Measurements from ENCODE around the gene EIF3L. TPM values are rescaled to one million over a fixed set of nuclear protein-coding genes. Genes with fewer than 3 reads are reported as not detected.

Gene EIF3L
- total RNA-seq, 1 experiment from 2014 or later: 582 TPM

- POLR2A ChIA-PET (ENCODE audit: unreplicated experiment): interaction anchor here (0.6 to 0.7 kb wide), 3 partner anchors 43 to 227 kb away, joined by 6 to 28 read pairs (median 17); no protein-coding TSS in a partner anchor
- no peaks in the 10 kb centered on the region for H3K9me2 ChIP-seq (ENCODE audit: insufficient read depth)
- H3K27me3 ChIP-seq (ENCODE audit: insufficient read depth, low read depth): no peaks in the 10 kb centered on the region
- no peak for TF ChIP-seq EZH2 (IDR thresholded peaks at IDR 0.05; ENCODE audit: low read depth)
- TF ChIP-seq CTCF (conservative IDR thresholded peaks at IDR 0.05): no peak
- peaks cover 30% of the 10 kb centered on the region for H3F3A ChIP-seq (ENCODE audit: insufficient read depth, low read depth)
- H2AFZ ChIP-seq: no peak overlapping the region
- H3K27ac ChIP-seq: no peak overlapping the region
- DNase-seq: no peak
- no peaks in the 10 kb centered on the region for H4K20me1 ChIP-seq (ENCODE audit: insufficient read depth)
- no peaks in the 10 kb centered on the region for H3K4me1 ChIP-seq (replicated peaks; ENCODE audit: insufficient read depth)
- BruUV-seq (replicated peaks): no TSS peak
- no peak overlapping the region for H3K4me3 ChIP-seq
- CTCF ChIA-PET: interaction anchor here (0.7 kb wide), 1 partner anchor 18 kb away, joined by 11 read pairs; no protein-coding TSS in a partner anchor
- no peaks in the 10 kb centered on the region for H3K9me3 ChIP-seq (ENCODE audit: insufficient read depth, low read depth)
- no peaks in the 10 kb centered on the region for H3K36me3 ChIP-seq (ENCODE audit: low read depth)
- intact Hi-C loops (cut with micrococcal nuclease; ENCODE audit: unreplicated experiment): no loop called here
- H3K4me2 ChIP-seq: no peak overlapping the region
- H3K79me2 ChIP-seq (ENCODE audit: low read depth): no peaks in the 10 kb centered on the region
These were observed 24.3 kb upstream of the EIF3L start for GRCh38 chr22:37824674-37825641.

GRCh38 chr22:37827056-37827455 lies 22.2 kb upstream of the EIF3L start:
- Histone ChIP-seq H3K4me3 (no peak overlapping the region), H3K27ac (no peak overlapping the region), H2AFZ (no peak overlapping the region), H3K27me3 (ENCODE audit: insufficient read depth, low read depth) (no peaks in the 10 kb centered on the region), H4K20me1 (ENCODE audit: insufficient read depth) (no peaks in the 10 kb centered on the region), H3K4me1 (replicated peaks; ENCODE audit: insufficient read depth) (no peaks in the 10 kb centered on the region), H3F3A (ENCODE audit: insufficient read depth, low read depth) (peaks cover 26% of the 10 kb centered on the region), H3K79me2 (ENCODE audit: low read depth) (no peaks in the 10 kb centered on the region), H3K9me2 (ENCODE audit: insufficient read depth) (no peaks in the 10 kb centered on the region), H3K9me3 (ENCODE audit: insufficient read depth, low read depth) (no peaks in the 10 kb centered on the region), H3K4me2 (no peak overlapping the region), H3K36me3 (ENCODE audit: low read depth) (peaks cover 14% of the 10 kb centered on the region; the same call in 1 of the 2 replicates)
- no peak for TF ChIP-seq EZH2 (IDR thresholded peaks at IDR 0.05; ENCODE audit: low read depth)
- BruUV-seq (replicated peaks): no TSS peak
- POLR2A ChIA-PET (ENCODE audit: unreplicated experiment): no interaction called here
- intact Hi-C loops (cut with micrococcal nuclease; ENCODE audit: unreplicated experiment): no loop called here
- no peak for DNase-seq
- CTCF ChIA-PET: no interaction called here

GRCh38 chr22:37830093-37830842 lies 19.0 kb upstream of the EIF3L start:
- Histone ChIP-seq H3K79me2 (ENCODE audit: low read depth) (no peaks in the 10 kb centered on the region), H3K4me2 (no peak overlapping the region), H3F3A (ENCODE audit: insufficient read depth, low read depth) (peaks cover 18% of the 10 kb centered on the region), H3K9me3 (ENCODE audit: insufficient read depth, low read depth) (no peaks in the 10 kb centered on the region), H2AFZ (no peak overlapping the region), H4K20me1 (ENCODE audit: insufficient read depth) (no peaks in the 10 kb centered on the region), H3K27ac (no peak overlapping the region), H3K27me3 (ENCODE audit: insufficient read depth, low read depth) (no peaks in the 10 kb centered on the region), H3K36me3 (ENCODE audit: low read depth) (peaks cover 34% of the 10 kb centered on the region; the same call in 1 of the 2 replicates), H3K4me1 (replicated peaks; ENCODE audit: insufficient read depth) (no peaks in the 10 kb centered on the region), H3K9me2 (ENCODE audit: insufficient read depth) (no peaks in the 10 kb centered on the region), H3K4me3 (no peak overlapping the region)
- TF ChIP-seq CTCF (conservative IDR thresholded peaks at IDR 0.05): no peak
- no peak for TF ChIP-seq EZH2 (IDR thresholded peaks at IDR 0.05; ENCODE audit: low read depth)
- no peak for DNase-seq
- ChIA-PET POLR2A (ENCODE audit: unreplicated experiment) (no interaction called here), CTCF (interaction anchor here (0.6 kb wide), 1 partner anchor 135 kb away, joined by 3 read pairs; no protein-coding TSS in a partner anchor)
- intact Hi-C loops (cut with micrococcal nuclease; ENCODE audit: unreplicated experiment): no loop called here
- no TSS peak for BruUV-seq (replicated peaks)

Measured in PC-9 (cell line).